CD8-positive, alpha-beta memory T cell (primary cell): ENCODE results near the gene TFDP1. TPM values are rescaled to one million over a fixed set of nuclear protein-coding genes. Genes with fewer than 3 reads are reported as not detected.
A peak's percentile ranks its signal among the peaks of the same experiment; 100 is the strongest.

Experiments
- CTCF ChIA-PET: fragments of 350-600 bp; sonication (Branson Sonifier 250); formaldehyde crosslinking; loops from one replicate; lab custom pipeline; 2021; ENCODE audit warnings: antibody characterized with exemption; lab: Charles Lee
- POLR2A ChIA-PET: fragments of 350-600 bp; sonication (Branson Sonifier 250); formaldehyde crosslinking; loops from one replicate; lab custom pipeline; 2021; ENCODE audit warnings: antibody characterized with exemption; lab: Charles Lee
- DNase-seq, 5 donors: peaks; one replicate each; pipeline versions ENCODE4 v3.0.0 to v3.0.0-alpha.2; 2020 to 2022; ENCODE audit warnings: mixed read lengths in 1 of 5
- H3K27ac ChIP-seq: one replicate; pipeline ENCODE4 v1.7.0; 2013; ENCODE audit warnings: low read depth, mild to moderate bottlenecking, low read length, moderate library complexity
- H3K27me3 ChIP-seq: 2 replicates; pipeline ENCODE4 v1.7.0; 2013; ENCODE audit warnings: low read length, mild to moderate bottlenecking; ENCODE audit not compliant: insufficient read depth, poor library complexity, severe bottlenecking
- H3K36me3 ChIP-seq: 2 replicates; pipeline ENCODE4 v1.7.0; 2013; ENCODE audit warnings: mild to moderate bottlenecking, low read length, moderate library complexity; ENCODE audit not compliant: insufficient read depth
- H3K4me1 ChIP-seq: 2 replicates; pipeline ENCODE4 v1.7.0; 2013; ENCODE audit warnings: mild to moderate bottlenecking, low read length, moderate library complexity; ENCODE audit not compliant: insufficient read depth
- H3K4me3 ChIP-seq: 2 replicates; pipeline ENCODE4 v1.7.0; 2013; ENCODE audit warnings: mild to moderate bottlenecking, low read length
- H3K9me3 ChIP-seq: 2 replicates; pipeline ENCODE4 v1.7.0; 2013; ENCODE audit warnings: mild to moderate bottlenecking, low read length
- H3K27ac Mint-ChIP-seq, 8 donors: one replicate each; pipeline ENCODE4 v1.8.0; 2020 to 2021; ENCODE audit warnings: mixed read lengths in 8 of 8, mild to moderate bottlenecking in 6 of 8, inconsistent platforms in 3 of 8, moderate library complexity in 3 of 8
- H3K27me3 Mint-ChIP-seq, 2 donors: one replicate each; pipeline ENCODE4 v1.8.0; 2020 to 2021; ENCODE audit warnings: mixed read lengths in 2 of 2, mild to moderate bottlenecking in 1 of 2, moderate library complexity in 1 of 2
- H3K36me3 Mint-ChIP-seq, 3 donors: one replicate each; pipeline ENCODE4 v1.8.0; 2020 to 2021; ENCODE audit warnings: mixed read lengths in 3 of 3, inconsistent platforms in 1 of 3, mild to moderate bottlenecking in 1 of 3
- H3K4me1 Mint-ChIP-seq, 3 donors: one replicate each; pipeline ENCODE4 v1.8.0; 2020 to 2021; ENCODE audit warnings: mixed read lengths in 3 of 3, inconsistent platforms in 1 of 3, mild to moderate bottlenecking in 1 of 3
- H3K4me3 Mint-ChIP-seq, 7 donors: one replicate each; pipeline ENCODE4 v1.8.0; 2020 to 2021; ENCODE audit warnings: mixed read lengths in 7 of 7, mild to moderate bottlenecking in 6 of 7, moderate library complexity in 4 of 7, inconsistent platforms in 2 of 7
- H3K9me3 Mint-ChIP-seq, 5 donors: one replicate each; pipeline ENCODE4 v1.8.0; 2020 to 2022; ENCODE audit warnings: mixed read lengths in 5 of 5, mild to moderate bottlenecking in 3 of 5, moderate library complexity in 2 of 5, inconsistent platforms in 1 of 5
- polyA plus RNA-seq: library from polyadenylated mRNA; unstranded; fragments of 300-500 nt; fragmentation: Illumina TruSeq; gene quantifications from one replicate; pipeline ENCODE4 v1.2.3, GENCODE V29; 2021
- total RNA-seq, 2 experiments: library from RNA; stranded (reverse); gene quantifications; one replicate each; pipeline ENCODE4 v1.2.3, GENCODE V29; 2021

Gene TFDP1
- total and polyA plus RNA-seq, 3 experiments from 2014 or later, result 59.6 to 184 (median 176) TPM

DNA sequence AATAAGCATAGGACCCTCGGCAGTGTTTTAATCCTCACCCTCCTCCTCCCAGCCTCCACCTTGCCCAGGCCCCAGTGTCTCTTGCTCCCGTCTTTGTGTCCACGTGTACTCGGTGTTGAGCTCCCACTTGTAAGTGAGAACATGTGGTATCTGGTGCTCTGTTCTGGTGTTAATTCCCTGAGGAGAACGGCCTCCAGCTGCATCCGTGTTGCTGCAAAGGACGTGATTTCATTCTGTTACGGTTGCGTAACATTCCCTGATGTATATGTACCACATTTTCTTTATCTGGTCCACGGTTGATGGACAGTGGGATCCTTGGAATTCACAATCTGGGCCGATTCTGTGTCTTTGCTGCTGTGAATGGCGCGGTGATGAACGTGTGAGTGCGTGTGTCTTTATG, 44.7 kb upstream of the TFDP1 start:
- Mint-ChIP-seq H3K9me3 (peaks cover 0 to 4% (median 2%) of the 10 kb centered on the region in 5 donors), H3K27me3 (no peaks in the 10 kb centered on the region), H3K4me3 (no peak overlapping the region), H3K27ac (peak overlapping the region in 1 of 8 donors; percentile 43), H3K4me1 (peaks cover 0 to 7% (median 7%) of the 10 kb centered on the region in 3 donors), H3K36me3 (peaks cover 21 to 42% (median 21%) of the 10 kb centered on the region in 3 donors)
- CTCF ChIA-PET, result no interaction called here
- H3K36me3 ChIP-seq, result no peaks in the 10 kb centered on the region
- H3K4me1 ChIP-seq, result no peaks in the 10 kb centered on the region
- no peak overlapping the region for H3K27ac ChIP-seq
- no peak for DNase-seq
- POLR2A ChIA-PET, result no interaction called here
- H3K27me3 ChIP-seq, result no peaks in the 10 kb centered on the region
- H3K9me3 ChIP-seq, result no peaks in the 10 kb centered on the region
- no peak overlapping the region for H3K4me3 ChIP-seq

DNA sequence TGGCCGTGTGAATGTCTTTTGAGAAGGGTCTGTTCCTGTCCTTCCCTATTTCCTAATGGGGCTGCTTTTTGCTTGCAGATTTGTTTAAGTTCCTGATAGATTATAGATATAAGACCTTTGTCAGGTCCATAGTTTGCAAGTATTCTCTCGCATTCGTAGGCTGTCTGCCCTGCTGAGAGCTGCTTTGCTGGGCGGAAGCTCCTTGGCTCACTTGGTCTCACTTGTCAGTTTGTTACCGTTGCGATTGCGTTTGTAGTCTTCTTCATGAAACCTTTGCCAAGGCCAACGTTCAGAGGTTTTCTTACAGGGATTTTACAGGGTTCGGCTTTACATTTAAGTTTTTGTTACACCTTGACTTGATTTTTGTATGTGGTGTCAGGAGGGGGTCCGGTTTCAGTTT, 44.0 kb upstream of the TFDP1 start:
- Histone ChIP-seq H3K27ac (no peak overlapping the region), H3K36me3 (no peaks in the 10 kb centered on the region), H3K27me3 (no peaks in the 10 kb centered on the region), H3K9me3 (no peaks in the 10 kb centered on the region), H3K4me3 (no peak overlapping the region), H3K4me1 (no peaks in the 10 kb centered on the region)
- no peak for DNase-seq
- peaks cover 0 to 4% (median 2%) of the 10 kb centered on the region in 5 donors for H3K9me3 Mint-ChIP-seq
- peak overlapping the region in 1 of 8 donors; percentile 93 for H3K27ac Mint-ChIP-seq
- ChIA-PET POLR2A (no interaction called here), CTCF (no interaction called here)
- peaks cover 0 to 9% (median 7%) of the 10 kb centered on the region in 3 donors for H3K4me1 Mint-ChIP-seq
- peaks cover 20 to 41% (median 21%) of the 10 kb centered on the region in 3 donors for H3K36me3 Mint-ChIP-seq
- H3K27me3 Mint-ChIP-seq, result no peaks in the 10 kb centered on the region
- no peak overlapping the region for H3K4me3 Mint-ChIP-seq

- H3K9me3 Mint-ChIP-seq, result peaks cover 0 to 4% (median 2%) of the 10 kb centered on the region in 5 donors
- peak in 1 of 5 donors; percentile 14 for DNase-seq
- peak overlapping the region in 1 of 8 donors; percentile 78 for H3K27ac Mint-ChIP-seq
- no peaks in the 10 kb centered on the region for H3K27me3 Mint-ChIP-seq
- peaks cover 17 to 41% (median 21%) of the 10 kb centered on the region in 3 donors for H3K36me3 Mint-ChIP-seq
- Histone ChIP-seq H3K4me1 (no peaks in the 10 kb centered on the region), H3K27me3 (no peaks in the 10 kb centered on the region), H3K4me3 (no peak overlapping the region), H3K36me3 (no peaks in the 10 kb centered on the region), H3K9me3 (no peaks in the 10 kb centered on the region), H3K27ac (no peak overlapping the region)
- ChIA-PET CTCF (no interaction called here), POLR2A (no interaction called here)
- H3K4me1 Mint-ChIP-seq, result peaks cover 0 to 9% (median 7%) of the 10 kb centered on the region in 3 donors
- H3K4me3 Mint-ChIP-seq, result no peak overlapping the region
Observed at GRCh38 chr13:113542751-113543424, 41.7 kb upstream of the TFDP1 start.

DNA sequence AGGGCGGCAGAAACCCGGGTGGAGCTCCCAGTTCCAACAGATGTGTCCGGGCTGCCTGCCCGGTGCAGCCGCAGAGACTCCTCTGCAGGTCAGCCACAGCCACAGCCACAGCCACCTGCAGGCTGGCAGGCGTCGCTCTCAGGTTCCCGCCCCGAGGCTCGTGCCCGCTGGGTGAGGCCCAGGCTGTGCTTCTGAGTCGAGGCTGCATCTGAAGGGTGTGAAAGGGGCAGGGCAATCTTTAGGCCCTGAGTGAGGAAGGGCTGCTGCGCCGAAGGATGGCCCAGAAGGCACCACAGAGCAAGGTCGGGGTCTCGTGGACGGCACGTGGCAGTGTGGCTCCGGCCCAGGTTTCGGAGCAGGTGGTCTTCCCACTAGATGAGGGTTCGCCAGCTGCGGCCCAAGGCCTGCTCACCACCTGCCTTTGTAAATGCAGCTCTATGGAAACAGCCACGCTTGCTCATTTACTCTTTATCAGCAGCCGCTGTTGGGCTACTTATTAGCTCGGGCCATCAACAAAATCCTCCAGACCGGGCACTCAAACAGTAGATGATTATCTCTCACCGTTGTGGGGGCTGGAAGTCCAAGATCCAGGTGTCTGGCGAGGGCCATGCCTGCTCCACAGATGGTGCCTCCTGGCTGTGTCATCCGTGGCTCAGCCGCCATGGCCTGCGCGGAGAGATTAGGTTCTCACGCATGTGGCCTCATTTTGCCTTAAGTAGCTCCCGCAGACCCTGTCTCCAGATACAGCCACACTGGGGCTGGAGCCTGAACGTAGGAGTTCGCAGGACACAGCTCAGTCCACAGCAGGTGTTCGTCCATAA, 40.3 kb upstream of the TFDP1 start:
- H3K36me3 ChIP-seq, result no peaks in the 10 kb centered on the region
- H3K4me3 Mint-ChIP-seq, result no peak overlapping the region
- peak overlapping the region in 1 of 8 donors; percentile 10 for H3K27ac Mint-ChIP-seq
- no peak overlapping the region for H3K4me3 ChIP-seq
- ChIA-PET POLR2A (no interaction called here), CTCF (interaction anchor here (1.1 kb wide), 1 partner anchor 10 kb away, joined by 3 read pairs; no protein-coding TSS in a partner anchor)
- H3K9me3 Mint-ChIP-seq, result peaks cover 0 to 4% (median 2%) of the 10 kb centered on the region in 5 donors
- DNase-seq, result peak in 1 of 5 donors; percentile 27
- H3K4me1 ChIP-seq, result no peaks in the 10 kb centered on the region
- peaks cover 19 to 43% (median 21%) of the 10 kb centered on the region in 3 donors for H3K36me3 Mint-ChIP-seq
- H3K9me3 ChIP-seq, result no peaks in the 10 kb centered on the region
- H3K27me3 ChIP-seq, result no peaks in the 10 kb centered on the region
- H3K27me3 Mint-ChIP-seq, result no peaks in the 10 kb centered on the region
- H3K27ac ChIP-seq, result no peak overlapping the region
- peaks cover 0 to 9% (median 5%) of the 10 kb centered on the region in 3 donors for H3K4me1 Mint-ChIP-seq

- Mint-ChIP-seq H3K27me3 (no peaks in the 10 kb centered on the region), H3K4me1 (peaks cover 0 to 9% (median 5%) of the 10 kb centered on the region in 3 donors), H3K4me3 (no peak overlapping the region), H3K36me3 (peaks cover 17 to 43% (median 19%) of the 10 kb centered on the region in 3 donors), H3K9me3 (peaks cover 0 to 4% (median 2%) of the 10 kb centered on the region in 5 donors), H3K27ac (peak overlapping the region in 1 of 8 donors; percentile 74)
- no peaks in the 10 kb centered on the region for H3K27me3 ChIP-seq
- no peaks in the 10 kb centered on the region for H3K36me3 ChIP-seq
- H3K9me3 ChIP-seq, result no peaks in the 10 kb centered on the region
- no peak overlapping the region for H3K27ac ChIP-seq
- ChIA-PET CTCF (interaction anchor here (1.1 kb wide), 1 partner anchor 9 kb away, joined by 3 read pairs; no protein-coding TSS in a partner anchor), POLR2A (no interaction called here)
- H3K4me3 ChIP-seq, result no peak overlapping the region
- DNase-seq, result peak in 1 of 5 donors; percentile 19
- H3K4me1 ChIP-seq, result no peaks in the 10 kb centered on the region
Observed at GRCh38 chr13:113544896-113545295, 39.7 kb upstream of the TFDP1 start.

- no peak overlapping the region for H3K27ac ChIP-seq
- no peaks in the 10 kb centered on the region for H3K4me1 ChIP-seq
- CTCF ChIA-PET, result interaction anchor here (1.1 kb wide), 1 partner anchor 9 kb away, joined by 3 read pairs; no protein-coding TSS in a partner anchor
- Mint-ChIP-seq H3K4me1 (peaks cover 0 to 9% (median 5%) of the 10 kb centered on the region in 3 donors), H3K4me3 (no peak overlapping the region), H3K27ac (peak overlapping the region in 1 of 8 donors; percentile 74), H3K27me3 (no peaks in the 10 kb centered on the region), H3K36me3 (peaks cover 13 to 39% (median 14%) of the 10 kb centered on the region in 3 donors), H3K9me3 (peaks cover 0 to 4% (median 2%) of the 10 kb centered on the region in 5 donors)
- H3K4me3 ChIP-seq, result no peak overlapping the region
- no peaks in the 10 kb centered on the region for H3K36me3 ChIP-seq
- POLR2A ChIA-PET, result no interaction called here
- no peaks in the 10 kb centered on the region for H3K27me3 ChIP-seq
- peak in 1 of 5 donors; percentile 29 for DNase-seq
- H3K9me3 ChIP-seq, result no peaks in the 10 kb centered on the region
Observed at GRCh38 chr13:113545455-113545930, 39.1 kb upstream of the TFDP1 start.

- no peaks in the 10 kb centered on the region for H3K27me3 ChIP-seq
- Mint-ChIP-seq H3K27ac (no peak overlapping the region), H3K27me3 (no peaks in the 10 kb centered on the region), H3K36me3 (peaks cover 7 to 39% (median 8%) of the 10 kb centered on the region in 3 donors), H3K9me3 (peaks cover 0 to 3% (median 2%) of the 10 kb centered on the region in 5 donors), H3K4me1 (peaks cover 0 to 9% (median 5%) of the 10 kb centered on the region in 3 donors), H3K4me3 (no peak overlapping the region)
- no peak overlapping the region for H3K27ac ChIP-seq
- CTCF ChIA-PET, result no interaction called here
- POLR2A ChIA-PET, result no interaction called here
- H3K4me1 ChIP-seq, result no peaks in the 10 kb centered on the region
- H3K4me3 ChIP-seq, result no peak overlapping the region
- no peaks in the 10 kb centered on the region for H3K36me3 ChIP-seq
- H3K9me3 ChIP-seq, result no peaks in the 10 kb centered on the region
- DNase-seq, result peak in 1 of 5 donors; percentile 33
Observed at GRCh38 chr13:113545931-113546516, 38.5 kb upstream of the TFDP1 start.
